IMR-90 (cell line): ENCODE measurements around the gene NTN4. TPM values are rescaled to one million over a fixed set of nuclear protein-coding genes. Genes with fewer than 3 reads are reported as not detected.

Experiments
- ATAC-seq: fragments of 200-7000 bp; cut with Tn5 transposase; 2 replicates; pipeline ENCODE4 v1.9.1; 2020; ENCODE audit warnings: low read depth, mild to moderate bottlenecking, moderate library complexity
- BruUV-seq: library from RNA; stranded (reverse); fragments of 400-500 nt; replicated peaks from 2 replicates; lab custom pipeline; 2021; lab: Mats Ljungman, UMichigan
- CTCF ChIA-PET: fragments of 300-600 bp; formaldehyde crosslinking; extraction: SDS; loops from one replicate; lab custom pipeline; 2021; ENCODE audit warnings: antibody characterized with exemption; lab: Yijun Ruan, JAX
- POLR2A ChIA-PET: fragments of 300-600 bp; sonication (Branson Sonifier 250); formaldehyde crosslinking; loops from one replicate; lab custom pipeline; 2022; ENCODE audit warnings: antibody characterized with exemption; ENCODE audit not compliant: unreplicated experiment; lab: Charles Lee
- DNase-seq: peaks from one replicate; pipeline ENCODE4 v3.0.0; 2013
- H2AFZ ChIP-seq: replicated peaks from 2 replicates; pipeline ENCODE3; 2013; ENCODE audit warnings: low read length, mild to moderate bottlenecking; ENCODE audit not compliant: poor library complexity
- H2AK5ac ChIP-seq: 2 replicates; pipeline ENCODE4 v1.6.1; 2013; ENCODE audit warnings: low read depth, low read length, inconsistent platforms
- H2AK9ac ChIP-seq: replicated peaks from 2 replicates; pipeline ENCODE3; 2013; ENCODE audit warnings: mild to moderate bottlenecking, low read depth, low read length, moderate library complexity; ENCODE audit not compliant: poor library complexity
- H2BK120ac ChIP-seq: 2 replicates; pipeline ENCODE4 v1.6.1; 2013; ENCODE audit warnings: low read depth, low read length, inconsistent platforms
- H2BK15ac ChIP-seq: 3 replicates; pipeline ENCODE4 v1.6.1; 2013; ENCODE audit warnings: low read depth, low read length, inconsistent platforms
- H2BK20ac ChIP-seq: 2 replicates; pipeline ENCODE4 v1.6.1; 2013; ENCODE audit warnings: low read depth, mild to moderate bottlenecking, inconsistent platforms, low read length, moderate library complexity
- H2BK5ac ChIP-seq: 2 replicates; pipeline ENCODE4 v1.6.1; 2013; ENCODE audit warnings: mild to moderate bottlenecking, low read depth, low read length, inconsistent platforms; ENCODE audit not compliant: poor library complexity, severe bottlenecking
- H3K14ac ChIP-seq: replicated peaks from 2 replicates; pipeline ENCODE4 v1.6.1; 2013; ENCODE audit warnings: low read depth, low read length, inconsistent platforms
- H3K18ac ChIP-seq: 2 replicates; pipeline ENCODE4 v1.6.1; 2013; ENCODE audit warnings: low read depth, low read length, control low read depth
- H3K23ac ChIP-seq: 2 replicates; pipeline ENCODE4 v1.6.1; 2013; ENCODE audit warnings: low read depth, low read length, inconsistent platforms
- H3K27ac ChIP-seq: 2 replicates; pipeline ENCODE4 v1.5.1; 2013; ENCODE audit warnings: mild to moderate bottlenecking, control low read depth, low read length; ENCODE audit not compliant: insufficient read depth
- H3K27me3 ChIP-seq: 2 replicates; pipeline ENCODE4 v1.6.1; 2013; ENCODE audit warnings: low read length; ENCODE audit not compliant: control insufficient read depth, insufficient read depth
- H3K36me3 ChIP-seq: 2 replicates; pipeline ENCODE4 v1.6.1; 2013; ENCODE audit warnings: low read length, mixed read lengths; ENCODE audit not compliant: control insufficient read depth, insufficient read depth
- H3K4ac ChIP-seq: 2 replicates; pipeline ENCODE4 v1.6.1; 2013; ENCODE audit warnings: low read depth, low read length, inconsistent platforms
- H3K4me1 ChIP-seq: 2 replicates; pipeline ENCODE4 v1.6.1; 2013; ENCODE audit warnings: low read length, mixed read lengths; ENCODE audit not compliant: control insufficient read depth, insufficient read depth
- H3K4me2 ChIP-seq: 2 replicates; pipeline ENCODE4 v1.6.1; 2013; ENCODE audit warnings: low read depth, mild to moderate bottlenecking, control low read depth, low read length, moderate library complexity
- H3K4me3 ChIP-seq: 2 replicates; pipeline ENCODE4 v1.5.1; 2013; ENCODE audit warnings: low read depth, mild to moderate bottlenecking, control low read depth, low read length, moderate library complexity; ENCODE audit not compliant: insufficient read depth
- H3K56ac ChIP-seq: 2 replicates; pipeline ENCODE4 v1.6.1; 2013; ENCODE audit warnings: low read length, inconsistent platforms; ENCODE audit not compliant: insufficient read depth; ENCODE audit errors: extremely low read depth
- H3K79me1 ChIP-seq, 2 experiments: 2 replicates each; pipeline ENCODE4 v1.6.1; 2013; ENCODE audit warnings: low read length in 2 of 2, inconsistent platforms in 1 of 2, low read depth in 1 of 2
- H3K9ac ChIP-seq: 2 replicates; pipeline ENCODE4 v1.6.1; 2013; ENCODE audit warnings: low read depth, low read length, control low read depth
- H3K9me1 ChIP-seq: 2 replicates; pipeline ENCODE4 v1.6.1; 2013; ENCODE audit warnings: low read length, inconsistent platforms; ENCODE audit not compliant: insufficient read depth
- H3K9me3 ChIP-seq: 2 replicates; pipeline ENCODE4 v1.6.1; 2013; ENCODE audit warnings: low read length; ENCODE audit not compliant: control insufficient read depth, insufficient read depth
- H4K20me1 ChIP-seq: 2 replicates; pipeline ENCODE4 v1.6.1; 2013; ENCODE audit warnings: low read length, inconsistent platforms; ENCODE audit not compliant: insufficient read depth
- H4K5ac ChIP-seq: 2 replicates; pipeline ENCODE4 v1.6.1; 2013; ENCODE audit warnings: mild to moderate bottlenecking, low read depth, low read length, control low read depth
- H4K8ac ChIP-seq, 2 experiments: 2 replicates each; pipeline ENCODE4 v1.6.1; 2013; ENCODE audit warnings: low read depth in 2 of 2, low read length in 2 of 2, control low read depth in 1 of 2, inconsistent platforms in 1 of 2
- H4K91ac ChIP-seq: 2 replicates; pipeline ENCODE4 v1.6.1; 2013; ENCODE audit warnings: low read depth, low read length, inconsistent platforms; ENCODE audit not compliant: insufficient read depth
- CHD1 ChIP-seq: IDR thresholded peaks from 2 replicates; pipeline ENCODE4 v1.6.1; 2012; ENCODE audit warnings: low read depth, low read length, improper control_type of control experiment
- POLR2A ChIP-seq: IDR thresholded peaks from 2 replicates; pipeline ENCODE4 v1.6.1; 2012; ENCODE audit warnings: mild to moderate bottlenecking, low read depth, low read length
- USF2 ChIP-seq: fragments of 150-350 bp; IDR thresholded peaks from 2 replicates; pipeline ENCODE4 v1.6.1; 2017; ENCODE audit warnings: mild to moderate bottlenecking, antibody characterized with exemption, low read length, low read depth
- WGBS, 2 experiments: methylation state at CpG; one replicate each; pipeline versions ENCODE4 v1.1.5 to v1.1.7; 2013; ENCODE audit warnings: missing lambda C conversion rate in 2 of 2; ENCODE audit not compliant: insufficient read length in 1 of 2; ENCODE audit errors: extremely low coverage in 2 of 2; 5-methylcytosine and 5-hydroxymethylcytosine counted together
- dilution Hi-C: fragments of 300-500 bp; cut with HindIII; formaldehyde crosslinking; loops from one replicate; pipeline ENCODE4 v1.14.3; 2018; ENCODE audit warnings: low sequenced_read_pairs; ENCODE audit not compliant: unreplicated experiment
- in situ Hi-C: fragments of 300-500 bp; cut with MboI; formaldehyde crosslinking; loops from 3 replicates; pipeline ENCODE4 v1.14.3; 2019; ENCODE audit warnings: low sequenced_read_pairs, inconsistent platforms, mixed read lengths
- intact Hi-C: fragments of 100-400 bp; cut with micrococcal nuclease; formaldehyde crosslinking; loops from 2 replicates; pipeline ENCODE4 v1.10.0; 2022
- polyA plus RNA-seq, 3 experiments: library from polyadenylated mRNA; depleted of rRNA; stranded (reverse); fragments of >200 nt; gene quantifications; 2 replicates each; pipeline ENCODE4 v1.2.3, GENCODE V29; 2012; ENCODE audit warnings: low replicate concordance in 1 of 3
- total RNA-seq: library from RNA; depleted of rRNA; stranded (reverse); fragments of >200 nt; gene quantifications from 2 replicates; pipeline ENCODE4 v1.2.3, GENCODE V29; 2012

The NTN4 gene
- total and polyA plus RNA-seq, 2 of the 4 experiments (the other 2 are of a cell fraction), result 54.6 to 56.6 TPM

GRCh38 chr12:95625012-95625411 lies 165.6 kb downstream of the NTN4 start:
- TF ChIP-seq POLR2A, result no peak
- TF ChIP-seq USF2, result no peak
- no peak for TF ChIP-seq CHD1
- no peak overlapping the region for H2AK9ac ChIP-seq
- ChIA-PET CTCF (no interaction called here), POLR2A (no interaction called here)
- no peak overlapping the region for H3K9ac ChIP-seq
- H3K18ac ChIP-seq, result no peak overlapping the region; the same call in 1 of the 2 replicates
- H4K8ac ChIP-seq, result peak overlapping the region; percentile 2 to 62; a peak in 2 of 4 replicates
- no peak overlapping the region for H2AFZ ChIP-seq
- H3K14ac ChIP-seq, result no peak overlapping the region
- peak overlapping the region; percentile 85; the same call in 1 of the 2 replicates for H3K4ac ChIP-seq
- no peaks in the 10 kb centered on the region for H3K79me1 ChIP-seq
- no peak overlapping the region for H3K27ac ChIP-seq
- H3K9me3 ChIP-seq, result no peaks in the 10 kb centered on the region
- H2BK120ac ChIP-seq, result peak overlapping the region; percentile 90
- H4K91ac ChIP-seq, result peak overlapping the region; percentile 90; the same call in 1 of the 2 replicates
- no peak for ATAC-seq
- BruUV-seq, result no TSS peak
- no peaks in the 10 kb centered on the region for H3K27me3 ChIP-seq
- no peak overlapping the region for H2BK5ac ChIP-seq
- dilution Hi-C loops, result no loop called here
- H3K4me3 ChIP-seq, result no peak overlapping the region
- no peak for DNase-seq
- intact Hi-C loops, result no loop called here
- no peak overlapping the region for H3K23ac ChIP-seq
- H3K36me3 ChIP-seq, result no peaks in the 10 kb centered on the region
- H2BK15ac ChIP-seq, result no peak overlapping the region
- H3K4me1 ChIP-seq, result peaks cover 3% of the 10 kb centered on the region
- H2BK20ac ChIP-seq, result peak overlapping the region; percentile 77; the same call in 1 of the 2 replicates
- H2AK5ac ChIP-seq, result no peak overlapping the region
- in situ Hi-C loops, result no loop called here
- H4K20me1 ChIP-seq, result no peaks in the 10 kb centered on the region
- H4K5ac ChIP-seq, result no peak overlapping the region
- H3K4me2 ChIP-seq, result no peak overlapping the region
- H3K9me1 ChIP-seq, result no peaks in the 10 kb centered on the region; the same call in 1 of the 2 replicates
- no peak overlapping the region for H3K56ac ChIP-seq
- no CpG with 5 or more reads among the region's 4 CpGs for WGBS, 2 experiments
